Thyroid gland (tissue), 4 donors: Measurements from ENCODE around the gene CCDC89. TPM values are rescaled to one million over a fixed set of nuclear protein-coding genes. Genes with fewer than 3 reads are reported as not detected.

Experiments used
- DNase-seq, 2 donors: peaks; one replicate each; pipeline ENCODE4 v3.0.0-alpha.2; 2019
- H3K27ac ChIP-seq, 3 donors: fragments of 200-600 bp; sonication (generic); 1 replicate in 2 of 3; 2 replicates in 1 of 3; pipeline ENCODE4 v1.5.1; 2016 to 2019; ENCODE audit warnings: mild to moderate bottlenecking in 1 of 3, moderate library complexity in 1 of 3
- H3K27me3 ChIP-seq: fragments of 200-600 bp; sonication (generic); one replicate; pipeline ENCODE4 v1.5.1; 2019
- H3K36me3 ChIP-seq, 2 donors: fragments of 200-600 bp; sonication (generic); one replicate each; pipeline ENCODE4 v1.5.1; 2016 to 2019
- H3K4me1 ChIP-seq, 2 donors: fragments of 200-600 bp; sonication (generic); one replicate each; pipeline ENCODE4 v1.5.1; 2017 to 2019
- H3K4me3 ChIP-seq, 3 donors: fragments of 200-600 bp; sonication (generic); replicated peaks in 1 of 3; 1 replicate in 2 of 3; 2 replicates in 1 of 3; pipeline ENCODE4 v1.5.1; 2016; ENCODE audit warnings: mild to moderate bottlenecking in 1 of 3
- H3K9me3 ChIP-seq: fragments of 200-600 bp; sonication (generic); one replicate; pipeline ENCODE4 v1.5.1; 2017
- CTCF ChIP-seq, 6 experiments: fragments of 200-600 bp in 3 of 6; fragments of 450-650 bp in 3 of 6; sonication (generic) in 3 of 6; IDR thresholded peaks; one replicate each; pipeline ENCODE4 v1.5.1; 2016 to 2019; ENCODE audit warnings: antibody characterized with exemption in 6 of 6, mild to moderate bottlenecking in 2 of 6, inconsistent platforms in 1 of 6, moderate library complexity in 1 of 6
- POLR2A ChIP-seq, 2 donors: fragments of 450-650 bp; IDR thresholded peaks; one replicate each; pipeline ENCODE4 v1.6.1; 2017; ENCODE audit warnings: antibody characterized with exemption in 2 of 2, mild to moderate bottlenecking in 2 of 2, moderate library complexity in 1 of 2
- WGBS, 2 donors: methylation state at CpG; one replicate each; pipeline ENCODE4 v1.1.5; 2017; 5-methylcytosine and 5-hydroxymethylcytosine counted together
- intact Hi-C: fragments of 100-400 bp; cut with DNase I; formaldehyde crosslinking; loops from one replicate; pipeline ENCODE4 v1.15.1; 2023
- total RNA-seq, 4 donors: library from RNA; depleted of rRNA; stranded (reverse); fragments of >200 nt; gene quantifications; one replicate each; pipeline ENCODE4 v1.2.3, GENCODE V29; 2016

The CCDC89 gene
- total RNA-seq, 4 donors from 2014 or later, result 0.33 to 2.2 (median 0.40) TPM; not detected in 1

GRCh38 chr11:85663753-85664614, 22.0 kb downstream of the CCDC89 start:
- Histone ChIP-seq H3K9me3 (no peaks in the 10 kb centered on the region), H3K27me3 (no peaks in the 10 kb centered on the region), H3K36me3 (no peaks in the 10 kb centered on the region), H3K4me1 (peaks cover 19 to 22% of the 10 kb centered on the region in 2 donors), H3K27ac (peak overlapping the region; percentile 95 to 98 (median 96)), H3K4me3 (peak overlapping the region; percentile 56 to 95 (median 89))
- WGBS, 2 donors, result 0 to 1% methylated on average over 57 to 65 of the region's 73 CpGs
- TF ChIP-seq CTCF (IDR thresholded peaks at IDR 0.05) (peak in 5 of 6 experiments; percentile 31 to 74 (median 49)), POLR2A (IDR thresholded peaks at IDR 0.05) (peak in 1 of 2 donors; percentile 45)
- intact Hi-C loops, result no loop called here
- DNase-seq, result peak; percentile 83 to 87

GRCh38 chr11:85663080-85663752, 22.8 kb downstream of the CCDC89 start:
- TF ChIP-seq POLR2A (IDR thresholded peaks at IDR 0.05) (no peak), CTCF (IDR thresholded peaks at IDR 0.05) (no peak)
- no peak for DNase-seq
- Histone ChIP-seq H3K27me3 (no peaks in the 10 kb centered on the region), H3K27ac (peak overlapping the region in 2 of 3 donors; percentile 95 to 96), H3K4me3 (peak overlapping the region; percentile 4 to 95 (median 89)), H3K36me3 (no peaks in the 10 kb centered on the region), H3K9me3 (no peaks in the 10 kb centered on the region), H3K4me1 (peaks cover 19 to 22% of the 10 kb centered on the region in 2 donors)
- WGBS, 2 donors, result 4 to 6% methylated on average over 10 of the region's 10 CpGs
- intact Hi-C loops, result no loop called here

GRCh38 chr11:85661972-85662664, 23.9 kb downstream of the CCDC89 start:
- no peaks in the 10 kb centered on the region for H3K9me3 ChIP-seq
- no peak for TF ChIP-seq POLR2A (IDR thresholded peaks at IDR 0.05)
- no peak for TF ChIP-seq CTCF (IDR thresholded peaks at IDR 0.05)
- no peak overlapping the region for H3K27ac ChIP-seq
- no peaks in the 10 kb centered on the region for H3K36me3 ChIP-seq
- DNase-seq, result no peak
- no peaks in the 10 kb centered on the region for H3K27me3 ChIP-seq
- intact Hi-C loops, result no loop called here
- WGBS, 2 donors, result 18 to 19% methylated on average over 4 of the region's 4 CpGs
- no peak overlapping the region for H3K4me3 ChIP-seq
- peaks cover 19 to 22% of the 10 kb centered on the region in 2 donors for H3K4me1 ChIP-seq

GRCh38 chr11:85658180-85658579, 27.8 kb downstream of the CCDC89 start:
- H3K36me3 ChIP-seq, result no peaks in the 10 kb centered on the region
- 66 to 67% methylated on average over 1 of the region's 1 CpG for WGBS, 2 donors
- peaks cover 14 to 21% of the 10 kb centered on the region in 2 donors for H3K4me1 ChIP-seq

More at GRCh38 chr11:85658180-85658579, 27.8 kb downstream of the CCDC89 start:
- TF ChIP-seq POLR2A (IDR thresholded peaks at IDR 0.05) (no peak), CTCF (IDR thresholded peaks at IDR 0.05) (no peak)
- Histone ChIP-seq H3K27ac (no peak overlapping the region), H3K4me3 (no peak overlapping the region), H3K9me3 (no peaks in the 10 kb centered on the region), H3K27me3 (no peaks in the 10 kb centered on the region)
- intact Hi-C loops, result no loop called here
- DNase-seq, result no peak
